NCI-H146 (cell line): Measurements from ENCODE around the gene CLEC2L.
A peak's percentile ranks its signal among the peaks of the same experiment; 100 is the strongest.

Experiments used
- DNase-seq: peaks from one replicate; lab custom pipeline; 2025; lab: John Stamatoyannopoulos, UW

CLEC2L gene

GRCh38 chr7:139523199-139523941 is at the start of gene CLEC2L:
Gene CLEC2L, plus strand, starts transcription at chr7:139523685. Its CDS starts 243 bp downstream, at chr7:139523928.
- DNase-seq = peak; percentile 27

- no peak for DNase-seq
Observed at GRCh38 chr7:139476139-139476538, 47.3 kb upstream of the CLEC2L start.

- DNase-seq = no peak
Observed at GRCh38 chr7:139476891-139477290, 46.6 kb upstream of the CLEC2L start.

GRCh38 chr7:139479620-139480019 is 43.9 kb upstream of the CLEC2L start:
- DNase-seq = no peak

- DNase-seq = no peak
Observed at GRCh38 chr7:139481364-139481763, 42.1 kb upstream of the CLEC2L start.

- no peak for DNase-seq
Observed at GRCh38 chr7:139482122-139482521, 41.4 kb upstream of the CLEC2L start.

GRCh38 chr7:139482662-139483466 is 40.6 kb upstream of the CLEC2L start:
- DNase-seq = peak; percentile 55

- no peak for DNase-seq
Observed at GRCh38 chr7:139487366-139488080, 36.0 kb upstream of the CLEC2L start.

- DNase-seq = no peak
Observed at GRCh38 chr7:139488810-139489209, 34.7 kb upstream of the CLEC2L start.

- no peak for DNase-seq
Observed at GRCh38 chr7:139490130-139490529, 33.4 kb upstream of the CLEC2L start.

GRCh38 chr7:139492293-139492692 is 31.2 kb upstream of the CLEC2L start:
- no peak for DNase-seq

GRCh38 chr7:139494835-139495579 is 28.5 kb upstream of the CLEC2L start:
- DNase-seq = peak; percentile 91

- DNase-seq = peak; percentile 54
Observed at GRCh38 chr7:139495580-139496125, 27.8 kb upstream of the CLEC2L start.

GRCh38 chr7:139496528-139496927 is 27.0 kb upstream of the CLEC2L start:
- DNase-seq = no peak

GRCh38 chr7:139500770-139501138 is 22.7 kb upstream of the CLEC2L start:
- DNase-seq = no peak

- DNase-seq = no peak
Observed at GRCh38 chr7:139502226-139502625, 21.3 kb upstream of the CLEC2L start.

GRCh38 chr7:139505563-139505962 is 17.9 kb upstream of the CLEC2L start:
- no peak for DNase-seq

GRCh38 chr7:139509535-139509934 is 13.9 kb upstream of the CLEC2L start:
- no peak for DNase-seq

GRCh38 chr7:139511315-139511714 is 12.2 kb upstream of the CLEC2L start:
- no peak for DNase-seq

- no peak for DNase-seq
Observed at GRCh38 chr7:139515266-139515665, 8.2 kb upstream of the CLEC2L start.

- no peak for DNase-seq
Observed at GRCh38 chr7:139521439-139521838, 2.0 kb upstream of the CLEC2L start.

- DNase-seq = no peak
Observed at GRCh38 chr7:139522830-139523198, 671 bp upstream of the CLEC2L start.
